Panc1 (cell line): ENCODE measurements around the gene BCL2L12. TPM values are rescaled to one million over a fixed set of nuclear protein-coding genes. Genes with fewer than 3 reads are reported as not detected.

ENCODE experiments used
- ATAC-seq: fragments of 200-7000 bp; cut with Tn5 transposase; 2 replicates; pipeline ENCODE4 v1.9.1; 2020; ENCODE audit warnings: mild to moderate bottlenecking, moderate library complexity
- BruUV-seq: library from RNA; stranded (reverse); fragments of 400-500 nt; replicated peaks from 2 replicates; lab custom pipeline; 2021; lab: Mats Ljungman, UMichigan
- CTCF ChIA-PET: fragments of 300-600 bp; sonication (Branson Sonifier 250); formaldehyde crosslinking; loops from one replicate; lab custom pipeline; 2022; ENCODE audit warnings: antibody characterized with exemption; lab: Charles Lee
- POLR2A ChIA-PET: fragments of 300-600 bp; sonication (Branson Sonifier 250); formaldehyde crosslinking; loops from one replicate; lab custom pipeline; 2022; ENCODE audit warnings: antibody characterized with exemption; lab: Charles Lee
- DNase-seq: peaks from one replicate; pipeline ENCODE4 v3.0.0-alpha.2; 2010; ENCODE audit warnings: low read depth, low spot score
- H3K27ac ChIP-seq: 2 replicates; pipeline ENCODE4 v1.5.1; 2011; ENCODE audit warnings: mild to moderate bottlenecking, low read length, inconsistent platforms
- H3K27me3 ChIP-seq: fragments of 200-500 bp; sonication (Bioruptor generic); 2 replicates; pipeline ENCODE4 v1.6.0; 2014; ENCODE audit warnings: low read length, inconsistent platforms; ENCODE audit not compliant: control insufficient read depth, insufficient read depth
- H3K36me3 ChIP-seq: fragments of 200-500 bp; sonication (Bioruptor generic); 2 replicates; pipeline ENCODE4 v1.5.1; 2014; ENCODE audit warnings: inconsistent platforms, mild to moderate bottlenecking, low read length, moderate library complexity; ENCODE audit not compliant: control insufficient read depth, insufficient read depth
- H3K4me1 ChIP-seq: 2 replicates; pipeline ENCODE4 v1.5.1; 2011; ENCODE audit warnings: inconsistent platforms, mild to moderate bottlenecking, low read length, moderate library complexity; ENCODE audit not compliant: control insufficient read depth, insufficient read depth
- H3K4me3 ChIP-seq, 2 experiments: 2 replicates each; pipeline ENCODE4 v1.5.1; 2011 to 2012; ENCODE audit warnings: low read depth in 2 of 2, low read length in 2 of 2, mild to moderate bottlenecking in 2 of 2, inconsistent platforms in 1 of 2, moderate library complexity in 1 of 2
- H3K9me3 ChIP-seq: fragments of 200-500 bp; sonication (Bioruptor generic); 2 replicates; pipeline ENCODE4 v1.5.1; 2014; ENCODE audit warnings: low read depth, mild to moderate bottlenecking, inconsistent platforms, low read length, moderate library complexity; ENCODE audit not compliant: control insufficient read depth, insufficient read depth
- POLR2AphosphoS5 ChIP-seq: IDR thresholded peaks from 2 replicates; pipeline ENCODE4 v1.6.1; 2012; ENCODE audit warnings: mild to moderate bottlenecking, low read depth, low read length, moderate library complexity
- SIN3A ChIP-seq: IDR thresholded peaks from 2 replicates; pipeline ENCODE4 v1.6.1; 2012; ENCODE audit warnings: low read depth, mild to moderate bottlenecking, low read length, moderate library complexity, borderline replicate concordance; ENCODE audit not compliant: insufficient read depth
- TCF7L2 ChIP-seq: IDR thresholded peaks from 2 replicates; pipeline ENCODE4 v1.6.1; 2011; ENCODE audit warnings: mild to moderate bottlenecking, low read depth, low read length, inconsistent platforms
- in situ Hi-C: cut with HindIII; loops from 2 replicates; pipeline ENCODE4 v1.10.0; 2016; ENCODE audit warnings: low sequenced_read_pairs, low pct_unique_long_range_greater_than_20kb
- intact Hi-C: fragments of 100-400 bp; cut with micrococcal nuclease; formaldehyde crosslinking; loops from one replicate; pipeline ENCODE4 v1.10.0; 2022; ENCODE audit not compliant: unreplicated experiment
- total RNA-seq: library from RNA; stranded (reverse); gene quantifications from one replicate; pipeline ENCODE4 v1.2.1, GENCODE V29; 2021; ENCODE audit not compliant: unreplicated experiment
- TF ChIP-seq, protein P1 (sequence below): fragments of 450-650 bp; IDR thresholded peaks from 2 replicates; pipeline ENCODE4 v1.5.1; 2017; ENCODE audit warnings: mild to moderate bottlenecking
- TF ChIP-seq, protein P2 (sequence below), 2 experiments: IDR thresholded peaks; 2 replicates each; pipeline ENCODE4 v1.6.1; 2011 to 2012; ENCODE audit warnings: low read depth in 2 of 2, control low read depth in 1 of 2, low read length in 1 of 2, mild to moderate bottlenecking in 1 of 2, moderate library complexity in 1 of 2; ENCODE audit not compliant: insufficient read depth in 1 of 2

The BCL2L12 gene
- total RNA-seq, 1 experiment from 2014 or later, result 69.6 TPM

DNA sequence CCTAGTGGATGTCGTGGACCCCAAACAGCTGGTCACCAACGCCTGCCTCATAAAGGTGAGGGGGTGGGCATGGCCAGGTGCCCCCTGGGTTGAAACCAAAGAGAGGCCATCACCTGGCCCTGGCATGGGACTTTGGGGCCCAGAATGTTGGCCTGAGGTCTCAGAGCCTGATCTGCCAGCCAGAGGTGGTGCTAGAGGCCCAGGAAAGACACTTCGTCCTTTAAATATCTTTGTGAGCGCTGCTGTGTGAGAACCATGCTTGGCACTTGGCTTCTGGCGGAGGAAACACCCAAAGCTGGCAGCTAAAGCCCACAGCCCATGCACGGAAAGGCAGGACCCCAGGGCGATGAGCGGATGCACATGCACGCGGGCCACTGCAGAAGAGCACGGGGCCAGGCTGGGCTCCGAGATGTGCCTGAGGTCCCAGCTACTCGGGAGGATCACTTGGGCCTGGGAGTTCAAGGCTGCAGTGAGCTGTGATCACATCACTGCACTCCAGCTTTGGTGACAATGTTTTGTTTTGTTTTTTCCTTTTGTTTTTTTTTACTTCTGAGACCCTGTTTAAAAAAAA lies 19.3 kb downstream of the BCL2L12 start:
- no peak overlapping the region for H3K27ac ChIP-seq
- H3K4me1 ChIP-seq, result peaks cover 11% of the 10 kb centered on the region
- no peak for DNase-seq
- no peak for ATAC-seq
- ChIA-PET CTCF (interaction anchor here (0.7 to 0.8 kb wide), 3 partner anchors 13 to 571 kb away, joined by 3 to 5 read pairs (median 3); no protein-coding TSS in a partner anchor), POLR2A (interaction anchor here (0.5 kb wide), 1 partner anchor 130 kb away, joined by 3 read pairs; no protein-coding TSS in a partner anchor)
- no TSS peak for BruUV-seq
- intact Hi-C loops, result no loop called here
- no peak overlapping the region for H3K4me3 ChIP-seq
- TF ChIP-seq, protein P1, sequence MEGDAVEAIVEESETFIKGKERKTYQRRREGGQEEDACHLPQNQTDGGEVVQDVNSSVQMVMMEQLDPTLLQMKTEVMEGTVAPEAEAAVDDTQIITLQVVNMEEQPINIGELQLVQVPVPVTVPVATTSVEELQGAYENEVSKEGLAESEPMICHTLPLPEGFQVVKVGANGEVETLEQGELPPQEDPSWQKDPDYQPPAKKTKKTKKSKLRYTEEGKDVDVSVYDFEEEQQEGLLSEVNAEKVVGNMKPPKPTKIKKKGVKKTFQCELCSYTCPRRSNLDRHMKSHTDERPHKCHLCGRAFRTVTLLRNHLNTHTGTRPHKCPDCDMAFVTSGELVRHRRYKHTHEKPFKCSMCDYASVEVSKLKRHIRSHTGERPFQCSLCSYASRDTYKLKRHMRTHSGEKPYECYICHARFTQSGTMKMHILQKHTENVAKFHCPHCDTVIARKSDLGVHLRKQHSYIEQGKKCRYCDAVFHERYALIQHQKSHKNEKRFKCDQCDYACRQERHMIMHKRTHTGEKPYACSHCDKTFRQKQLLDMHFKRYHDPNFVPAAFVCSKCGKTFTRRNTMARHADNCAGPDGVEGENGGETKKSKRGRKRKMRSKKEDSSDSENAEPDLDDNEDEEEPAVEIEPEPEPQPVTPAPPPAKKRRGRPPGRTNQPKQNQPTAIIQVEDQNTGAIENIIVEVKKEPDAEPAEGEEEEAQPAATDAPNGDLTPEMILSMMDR, result no peak
- TF ChIP-seq TCF7L2, result no peak
- TF ChIP-seq SIN3A, result no peak
- TF ChIP-seq, protein P2, sequence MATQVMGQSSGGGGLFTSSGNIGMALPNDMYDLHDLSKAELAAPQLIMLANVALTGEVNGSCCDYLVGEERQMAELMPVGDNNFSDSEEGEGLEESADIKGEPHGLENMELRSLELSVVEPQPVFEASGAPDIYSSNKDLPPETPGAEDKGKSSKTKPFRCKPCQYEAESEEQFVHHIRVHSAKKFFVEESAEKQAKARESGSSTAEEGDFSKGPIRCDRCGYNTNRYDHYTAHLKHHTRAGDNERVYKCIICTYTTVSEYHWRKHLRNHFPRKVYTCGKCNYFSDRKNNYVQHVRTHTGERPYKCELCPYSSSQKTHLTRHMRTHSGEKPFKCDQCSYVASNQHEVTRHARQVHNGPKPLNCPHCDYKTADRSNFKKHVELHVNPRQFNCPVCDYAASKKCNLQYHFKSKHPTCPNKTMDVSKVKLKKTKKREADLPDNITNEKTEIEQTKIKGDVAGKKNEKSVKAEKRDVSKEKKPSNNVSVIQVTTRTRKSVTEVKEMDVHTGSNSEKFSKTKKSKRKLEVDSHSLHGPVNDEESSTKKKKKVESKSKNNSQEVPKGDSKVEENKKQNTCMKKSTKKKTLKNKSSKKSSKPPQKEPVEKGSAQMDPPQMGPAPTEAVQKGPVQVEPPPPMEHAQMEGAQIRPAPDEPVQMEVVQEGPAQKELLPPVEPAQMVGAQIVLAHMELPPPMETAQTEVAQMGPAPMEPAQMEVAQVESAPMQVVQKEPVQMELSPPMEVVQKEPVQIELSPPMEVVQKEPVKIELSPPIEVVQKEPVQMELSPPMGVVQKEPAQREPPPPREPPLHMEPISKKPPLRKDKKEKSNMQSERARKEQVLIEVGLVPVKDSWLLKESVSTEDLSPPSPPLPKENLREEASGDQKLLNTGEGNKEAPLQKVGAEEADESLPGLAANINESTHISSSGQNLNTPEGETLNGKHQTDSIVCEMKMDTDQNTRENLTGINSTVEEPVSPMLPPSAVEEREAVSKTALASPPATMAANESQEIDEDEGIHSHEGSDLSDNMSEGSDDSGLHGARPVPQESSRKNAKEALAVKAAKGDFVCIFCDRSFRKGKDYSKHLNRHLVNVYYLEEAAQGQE (IDR thresholded peaks at IDR 0.05; ENCODE audit: insufficient read depth in 1 of 2, low read depth in 2 of 2, low read length in 1 of 2), result no peak
- TF ChIP-seq POLR2AphosphoS5, result no peak
- in situ Hi-C loops, result no loop called here
- peaks cover 14% of the 10 kb centered on the region for H3K36me3 ChIP-seq
- no peaks in the 10 kb centered on the region for H3K9me3 ChIP-seq
- H3K27me3 ChIP-seq, result no peaks in the 10 kb centered on the region

DNA sequence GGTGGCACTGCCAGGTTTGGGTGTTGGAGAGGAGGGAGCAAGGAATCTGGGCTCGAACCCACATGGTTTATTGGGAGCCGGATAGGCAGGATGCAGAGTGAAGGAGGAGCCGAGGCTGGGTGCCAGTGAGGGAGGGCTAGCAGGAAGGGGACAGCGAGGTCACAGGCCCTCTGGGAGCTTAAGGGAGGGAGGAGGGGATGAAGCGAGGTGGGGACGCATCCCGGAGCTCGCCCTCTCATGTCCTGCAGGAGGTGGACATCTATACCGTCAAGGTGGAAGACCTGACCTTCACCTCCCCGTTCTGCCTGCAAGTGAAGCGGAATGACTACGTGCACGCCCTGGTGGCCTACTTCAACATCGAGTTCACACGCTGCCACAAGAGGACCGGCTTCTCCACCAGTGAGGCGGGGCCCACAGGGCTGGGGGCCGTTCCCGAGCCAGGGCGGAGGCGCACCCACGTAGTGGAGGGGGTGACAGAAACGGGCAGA lies 20.2 kb downstream of the BCL2L12 start:
- POLR2A ChIA-PET, result interaction anchor here (0.5 kb wide), 1 partner anchor 129 kb away, joined by 3 read pairs; no protein-coding TSS in a partner anchor
- in situ Hi-C loops, result no loop called here
- no peak overlapping the region for H3K4me3 ChIP-seq
- H3K27me3 ChIP-seq, result no peaks in the 10 kb centered on the region
- DNase-seq, result no peak
- 0 out of 2 replicates have a peak, but pooled peaks cover 6% of the 10 kb centered on the region for H3K4me1 ChIP-seq
- CTCF ChIA-PET, result interaction anchor here (0.6 to 0.8 kb wide), 2 partner anchors 31 to 56 kb away, joined by 3 to 10 read pairs; no protein-coding TSS in a partner anchor
- ATAC-seq, result no peak
- intact Hi-C loops, result no loop called here
- H3K36me3 ChIP-seq, result peaks cover 14% of the 10 kb centered on the region
- no peaks in the 10 kb centered on the region for H3K9me3 ChIP-seq
- no peak overlapping the region for H3K27ac ChIP-seq
- TF ChIP-seq SIN3A (no peak), POLR2AphosphoS5 (no peak), TCF7L2 (no peak)
- TF ChIP-seq, protein P2 (IDR thresholded peaks at IDR 0.05; ENCODE audit: insufficient read depth in 1 of 2, low read depth in 2 of 2, low read length in 1 of 2), result no peak
- TF ChIP-seq, protein P1, result no peak
- BruUV-seq, result no TSS peak
